ENCODE results near the gene MAB21L3. TPM values are rescaled to one million over a fixed set of nuclear protein-coding genes. Genes with fewer than 3 reads are reported as not detected.

MAB21L3 gene
- total RNA-seq, 4 donors from 2014 or later, result 1.3 TPM; not detected in 3

DNA sequence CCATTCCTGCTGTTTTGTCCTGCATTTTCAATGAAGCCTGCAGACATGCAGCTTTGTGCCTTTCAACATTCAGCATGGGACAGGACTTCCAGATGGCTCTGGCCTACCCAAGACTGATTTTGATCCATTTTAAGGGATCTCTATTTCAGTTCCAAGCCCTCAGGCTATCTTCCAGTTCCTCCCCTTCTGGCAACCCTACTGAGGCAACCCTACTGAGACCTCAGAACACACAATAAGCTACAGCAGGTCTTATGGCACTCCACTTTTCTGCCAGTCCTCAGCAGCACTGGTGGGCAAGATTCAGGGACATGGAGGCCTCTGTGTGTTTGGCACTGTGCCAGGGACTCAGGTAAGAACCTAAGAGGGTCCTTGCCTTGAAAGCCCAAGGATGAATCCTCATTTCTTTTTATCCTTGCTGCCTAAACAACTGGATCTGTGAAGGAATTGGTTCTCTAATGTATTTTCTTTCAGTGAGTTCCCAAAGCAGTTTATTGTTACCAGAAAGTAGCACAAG, 50.7 kb downstream of the MAB21L3 start:
- H3K36me3 ChIP-seq, result no peaks in the 10 kb centered on the region
- TF ChIP-seq POLR2AphosphoS5 (IDR thresholded peaks at IDR 0.05) (no peak), EP300 (IDR thresholded peaks at IDR 0.05) (no peak), POLR2A (IDR thresholded peaks at IDR 0.05) (no peak)
- TF ChIP-seq, protein P1, sequence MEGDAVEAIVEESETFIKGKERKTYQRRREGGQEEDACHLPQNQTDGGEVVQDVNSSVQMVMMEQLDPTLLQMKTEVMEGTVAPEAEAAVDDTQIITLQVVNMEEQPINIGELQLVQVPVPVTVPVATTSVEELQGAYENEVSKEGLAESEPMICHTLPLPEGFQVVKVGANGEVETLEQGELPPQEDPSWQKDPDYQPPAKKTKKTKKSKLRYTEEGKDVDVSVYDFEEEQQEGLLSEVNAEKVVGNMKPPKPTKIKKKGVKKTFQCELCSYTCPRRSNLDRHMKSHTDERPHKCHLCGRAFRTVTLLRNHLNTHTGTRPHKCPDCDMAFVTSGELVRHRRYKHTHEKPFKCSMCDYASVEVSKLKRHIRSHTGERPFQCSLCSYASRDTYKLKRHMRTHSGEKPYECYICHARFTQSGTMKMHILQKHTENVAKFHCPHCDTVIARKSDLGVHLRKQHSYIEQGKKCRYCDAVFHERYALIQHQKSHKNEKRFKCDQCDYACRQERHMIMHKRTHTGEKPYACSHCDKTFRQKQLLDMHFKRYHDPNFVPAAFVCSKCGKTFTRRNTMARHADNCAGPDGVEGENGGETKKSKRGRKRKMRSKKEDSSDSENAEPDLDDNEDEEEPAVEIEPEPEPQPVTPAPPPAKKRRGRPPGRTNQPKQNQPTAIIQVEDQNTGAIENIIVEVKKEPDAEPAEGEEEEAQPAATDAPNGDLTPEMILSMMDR (IDR thresholded peaks at IDR 0.05), result no peak

DNA sequence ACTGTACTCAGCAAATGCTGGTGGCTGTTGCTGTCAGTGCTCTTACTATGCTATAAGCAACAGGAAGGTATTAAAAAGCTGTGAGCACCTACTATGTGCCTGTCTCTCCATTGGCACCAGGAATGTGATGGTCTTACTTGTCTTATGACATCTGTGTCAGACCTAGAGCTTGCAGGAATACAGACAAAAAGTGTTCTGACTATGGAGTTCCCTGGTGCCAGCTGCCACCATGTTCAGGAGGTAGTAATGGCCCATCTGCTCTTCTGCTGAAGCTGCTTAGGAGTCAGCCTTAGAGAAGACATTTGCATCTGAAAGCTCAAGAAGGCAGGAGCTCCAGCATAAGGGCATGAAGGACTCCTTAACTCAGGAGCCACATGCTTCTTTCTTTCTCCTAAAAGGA, 52.3 kb downstream of the MAB21L3 start:
- Histone ChIP-seq H3K27me3 (no peaks in the 10 kb centered on the region), H3K36me3 (no peaks in the 10 kb centered on the region), H3K9me3 (peaks cover 0 to 6% (median 0%) of the 10 kb centered on the region in 3 donors), H3K4me3 (no peak overlapping the region), H3K27ac (peak overlapping the region in 2 of 4 donors; percentile 56 to 78), H3K4me1 (peaks cover 0 to 48% (median 12%) of the 10 kb centered on the region in 3 donors)
- TF ChIP-seq, protein P1 (IDR thresholded peaks at IDR 0.05), result no peak
- no peak for TF ChIP-seq POLR2A (IDR thresholded peaks at IDR 0.05)
- ATAC-seq, result no peak

More for the DNA sequence above, 50.7 kb downstream of the MAB21L3 start:
- no peak for ATAC-seq
- Histone ChIP-seq H3K27me3 (no peaks in the 10 kb centered on the region), H3K4me1 (peaks cover 0 to 32% (median 5%) of the 10 kb centered on the region in 3 donors), H3K27ac (no peak overlapping the region), H3K4me3 (no peak overlapping the region), H3K9me3 (peaks cover 0 to 10% (median 0%) of the 10 kb centered on the region in 3 donors)

DNA sequence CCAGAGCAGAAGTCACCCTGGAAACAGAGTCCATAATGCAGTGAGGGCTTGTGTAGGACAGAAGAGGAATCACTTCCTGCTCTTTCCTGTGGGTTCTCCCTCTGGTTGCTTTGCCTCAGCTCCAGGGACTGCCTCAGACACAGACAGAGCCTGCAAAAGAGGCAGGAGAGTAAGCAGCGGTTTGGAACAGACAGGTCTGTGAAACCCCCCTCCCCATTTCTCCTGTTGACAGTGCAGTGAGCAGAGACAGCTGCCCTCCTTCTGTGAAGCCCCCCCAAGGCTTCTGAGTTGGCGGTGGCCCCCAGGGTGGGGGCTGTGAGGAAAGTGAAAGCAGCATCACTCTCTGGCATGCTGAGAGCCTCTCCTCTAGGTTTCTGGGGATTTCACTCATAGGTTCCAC, 53.0 kb downstream of the MAB21L3 start:
- Histone ChIP-seq H3K4me3 (no peak overlapping the region), H3K4me1 (peaks cover 0 to 54% (median 18%) of the 10 kb centered on the region in 3 donors), H3K36me3 (no peaks in the 10 kb centered on the region), H3K27ac (peak overlapping the region in 3 of 4 donors; percentile 40 to 78 (median 56)), H3K9me3 (no peaks in the 10 kb centered on the region), H3K27me3 (no peaks in the 10 kb centered on the region)
- WGBS, 2 donors (ENCODE audit: low coverage in 1 of 2), result no CpG with 5 or more reads among the region's 2 CpGs
- TF ChIP-seq EP300 (IDR thresholded peaks at IDR 0.05) (no peak), POLR2A (IDR thresholded peaks at IDR 0.05) (no peak), POLR2AphosphoS5 (IDR thresholded peaks at IDR 0.05) (no peak)
- TF ChIP-seq, protein P1 (IDR thresholded peaks at IDR 0.05), result no peak
- no peak for ATAC-seq

DNA sequence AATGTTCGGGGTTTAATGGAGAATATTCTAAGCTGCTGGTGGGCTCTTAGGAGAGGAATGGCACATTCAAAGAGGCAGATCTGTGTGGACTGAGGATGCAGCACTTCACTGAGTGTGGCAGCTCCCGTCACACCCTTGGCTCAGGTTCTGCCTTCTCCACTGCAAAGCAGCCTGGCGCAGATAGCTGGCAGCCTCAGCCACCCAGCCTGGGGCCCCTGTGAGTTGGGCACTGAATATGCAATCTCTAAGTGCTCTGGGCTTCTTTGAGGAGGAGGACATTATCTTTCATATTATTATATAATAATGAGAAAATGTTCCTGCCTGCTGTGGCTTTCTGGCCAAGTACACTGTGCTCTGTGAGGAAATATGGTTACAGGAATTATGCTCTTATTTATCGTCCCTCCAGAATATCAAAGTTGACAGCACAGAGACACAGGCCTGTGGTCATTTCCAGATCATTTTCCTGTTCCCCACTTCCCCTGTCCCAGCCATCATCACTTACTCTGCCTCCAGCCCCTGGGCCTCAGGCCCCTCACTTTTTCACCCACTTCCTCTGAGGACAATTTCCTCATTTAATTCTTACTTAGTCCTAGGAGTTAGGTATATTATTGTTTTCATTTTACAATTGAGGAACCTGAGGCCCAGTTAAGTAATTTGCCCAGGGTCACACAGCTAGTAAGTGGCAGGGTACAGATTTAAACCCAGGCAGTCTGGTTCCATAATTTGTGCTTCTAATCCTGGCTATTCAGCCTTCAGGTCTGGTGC, 53.6 kb downstream of the MAB21L3 start:
- no peaks in the 10 kb centered on the region for H3K9me3 ChIP-seq
- H3K27ac ChIP-seq, result peak overlapping the region in 3 of 4 donors; percentile 48 to 78 (median 56)
- ATAC-seq, result peak; percentile 35
- no peaks in the 10 kb centered on the region for H3K36me3 ChIP-seq
- H3K27me3 ChIP-seq, result no peaks in the 10 kb centered on the region
- TF ChIP-seq POLR2AphosphoS5 (IDR thresholded peaks at IDR 0.05), result peak; percentile 67
- no peak for TF ChIP-seq EP300 (IDR thresholded peaks at IDR 0.05)
- TF ChIP-seq, protein P1 (IDR thresholded peaks at IDR 0.05), result no peak
- TF ChIP-seq POLR2A (IDR thresholded peaks at IDR 0.05), result no peak
- H3K4me3 ChIP-seq, result no peak overlapping the region
- peaks cover 0 to 54% (median 18%) of the 10 kb centered on the region in 3 donors for H3K4me1 ChIP-seq
- 3 to 20% methylated on average over 1 to 2 of the region's 4 CpGs for WGBS, 2 donors (ENCODE audit: low coverage in 1 of 2)

DNA sequence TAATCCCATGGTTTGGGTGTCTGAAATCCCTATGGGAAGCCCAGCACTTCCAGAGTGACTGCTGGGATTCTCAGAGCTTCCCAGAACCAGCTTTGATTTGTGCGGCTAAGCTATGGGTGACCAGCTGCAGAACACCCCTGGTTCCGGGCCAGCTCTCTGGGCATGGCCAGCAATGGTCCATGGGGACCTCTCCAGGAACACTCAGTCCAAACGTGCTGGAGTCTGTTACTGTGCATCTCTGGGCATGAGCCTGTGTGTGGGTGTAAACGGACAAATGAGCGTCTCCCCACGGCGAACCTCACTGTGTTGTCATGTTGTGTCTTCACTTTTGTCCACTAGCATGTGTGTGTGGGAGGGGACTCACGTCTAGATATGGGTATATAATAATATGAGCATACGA, 54.4 kb downstream of the MAB21L3 start:
- Histone ChIP-seq H3K36me3 (no peaks in the 10 kb centered on the region), H3K9me3 (no peaks in the 10 kb centered on the region), H3K4me3 (no peak overlapping the region), H3K4me1 (peaks cover 0 to 54% (median 18%) of the 10 kb centered on the region in 3 donors), H3K27ac (peak overlapping the region in 3 of 4 donors; percentile 48 to 78 (median 56)), H3K27me3 (no peaks in the 10 kb centered on the region)
- WGBS, 2 donors (ENCODE audit: low coverage in 1 of 2), result 83% methylated on average over 7 of the region's 9 CpGs; no CpG with 5 or more reads in 1 of the 2 donors
- peak; percentile 34 for ATAC-seq
- no peak for TF ChIP-seq POLR2A (IDR thresholded peaks at IDR 0.05)
- TF ChIP-seq POLR2AphosphoS5 (IDR thresholded peaks at IDR 0.05), result no peak
- TF ChIP-seq, protein P1 (IDR thresholded peaks at IDR 0.05), result no peak

Data from gastroesophageal sphincter (tissue), 4 donors.